Thoracic aorta (tissue), 2 donors: ENCODE results near the gene PPP1R1B. TPM values are rescaled to one million over a fixed set of nuclear protein-coding genes. Genes with fewer than 3 reads are reported as not detected.

Experiments
- ATAC-seq: fragments of 150-250 bp; one replicate; pipeline ENCODE4 v1.8.0; 2017; ENCODE audit warnings: low read depth; ENCODE audit not compliant: insufficient number of reproducible peaks, low FRiP score
- DNase-seq: peaks from one replicate; pipeline ENCODE4 v3.0.0-alpha.2; 2020; ENCODE audit warnings: low spot score
- H3K27ac ChIP-seq, 2 donors: fragments of 200-600 bp; sonication (generic); 1 replicate in 1 of 2; 2 replicates in 1 of 2; pipeline ENCODE4 v1.5.1; 2016; ENCODE audit warnings: mild to moderate bottlenecking in 2 of 2, moderate library complexity in 2 of 2
- H3K27me3 ChIP-seq: fragments of 200-600 bp; sonication (generic); replicated peaks from 2 replicates; pipeline ENCODE4 v1.6.0; 2016; ENCODE audit warnings: mild to moderate bottlenecking; ENCODE audit not compliant: insufficient read depth
- H3K36me3 ChIP-seq: fragments of 200-600 bp; sonication (generic); one replicate; pipeline ENCODE4 v1.5.1; 2016
- H3K4me1 ChIP-seq, 2 donors: fragments of 200-600 bp; sonication (generic); 1 replicate in 1 of 2; 2 replicates in 1 of 2; pipeline versions ENCODE4 v1.5.1 to v1.6.0; 2016; ENCODE audit warnings: low read depth in 2 of 2, mild to moderate bottlenecking in 1 of 2; ENCODE audit not compliant: control insufficient read depth in 1 of 2
- H3K4me3 ChIP-seq: fragments of 200-600 bp; sonication (generic); 2 replicates; pipeline ENCODE4 v1.5.1; 2016; ENCODE audit warnings: mild to moderate bottlenecking
- H3K9me3 ChIP-seq: fragments of 200-600 bp; sonication (generic); 2 replicates; pipeline ENCODE4 v1.5.1; 2016
- total RNA-seq, 2 donors: library from RNA; depleted of rRNA; stranded (reverse); fragments of >200 nt; gene quantifications; one replicate each; pipeline versions ENCODE4 v1.1.0 to v1.2.3, GENCODE V29; 2016
- TF ChIP-seq, protein P1 (sequence below): fragments of 200-600 bp; sonication (generic); IDR thresholded peaks from one replicate; pipeline ENCODE4 v1.5.1; 2019; ENCODE audit warnings: antibody characterized with exemption

PPP1R1B gene
- total RNA-seq, 2 donors from 2014 or later = 0.27 to 2.1 TPM

DNA sequence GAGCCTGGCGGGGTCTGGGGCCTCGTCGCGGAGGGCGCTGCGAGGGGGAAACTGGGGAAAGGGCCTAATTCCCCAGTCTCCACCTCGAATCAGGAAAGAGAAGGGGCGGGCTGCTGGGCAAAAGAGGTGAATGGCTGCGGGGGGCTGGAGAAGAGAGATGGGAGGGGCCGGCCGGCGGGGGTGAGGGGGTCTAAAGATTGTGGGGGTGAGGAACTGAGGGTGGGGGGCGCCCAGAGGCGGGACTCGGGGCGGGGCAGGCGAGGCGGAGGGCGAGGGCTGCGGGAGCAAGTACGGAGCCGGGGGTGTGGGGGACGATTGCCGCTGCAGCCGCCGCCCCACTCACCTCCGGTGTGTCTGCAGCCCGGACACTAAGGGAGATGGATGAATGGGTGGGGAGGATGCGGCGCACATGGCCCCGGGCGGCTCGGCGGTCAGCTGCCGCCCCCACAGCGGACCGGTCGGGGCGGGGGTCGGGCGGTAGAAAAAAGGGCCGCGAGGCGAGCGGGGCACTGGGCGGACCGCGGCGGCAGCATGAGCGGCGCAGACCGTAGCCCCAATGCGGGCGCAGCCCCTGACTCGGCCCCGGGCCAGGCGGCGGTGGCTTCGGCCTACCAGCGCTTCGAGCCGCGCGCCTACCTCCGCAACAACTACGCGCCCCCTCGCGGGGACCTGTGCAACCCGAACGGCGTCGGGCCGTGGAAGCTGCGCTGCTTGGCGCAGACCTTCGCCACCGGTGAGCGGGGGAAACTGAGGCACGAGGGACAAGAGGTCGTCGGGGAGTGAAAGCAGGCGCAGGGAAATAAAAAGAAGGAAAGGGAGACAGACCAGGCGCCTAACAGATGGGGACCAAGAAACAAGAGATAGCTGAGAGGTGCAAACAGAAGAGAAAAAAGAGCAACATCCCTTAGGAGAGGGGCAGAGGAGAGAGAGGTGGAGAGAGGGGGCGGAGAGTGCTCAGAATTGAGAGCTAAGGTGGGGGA lies 41.5 kb downstream of the PPP1R1B start, which contains the start of gene PNMT:
Gene PNMT, plus strand, starts transcription at position 509 of the 980 bp plus-strand sequence. Its CDS starts 23 bp downstream, at position 532.
- no peaks in the 10 kb centered on the region for H3K27me3 ChIP-seq
- H3K27ac ChIP-seq = peak within 1 kb of the TSS; percentile 59 to 77
- TF ChIP-seq, protein P1, sequence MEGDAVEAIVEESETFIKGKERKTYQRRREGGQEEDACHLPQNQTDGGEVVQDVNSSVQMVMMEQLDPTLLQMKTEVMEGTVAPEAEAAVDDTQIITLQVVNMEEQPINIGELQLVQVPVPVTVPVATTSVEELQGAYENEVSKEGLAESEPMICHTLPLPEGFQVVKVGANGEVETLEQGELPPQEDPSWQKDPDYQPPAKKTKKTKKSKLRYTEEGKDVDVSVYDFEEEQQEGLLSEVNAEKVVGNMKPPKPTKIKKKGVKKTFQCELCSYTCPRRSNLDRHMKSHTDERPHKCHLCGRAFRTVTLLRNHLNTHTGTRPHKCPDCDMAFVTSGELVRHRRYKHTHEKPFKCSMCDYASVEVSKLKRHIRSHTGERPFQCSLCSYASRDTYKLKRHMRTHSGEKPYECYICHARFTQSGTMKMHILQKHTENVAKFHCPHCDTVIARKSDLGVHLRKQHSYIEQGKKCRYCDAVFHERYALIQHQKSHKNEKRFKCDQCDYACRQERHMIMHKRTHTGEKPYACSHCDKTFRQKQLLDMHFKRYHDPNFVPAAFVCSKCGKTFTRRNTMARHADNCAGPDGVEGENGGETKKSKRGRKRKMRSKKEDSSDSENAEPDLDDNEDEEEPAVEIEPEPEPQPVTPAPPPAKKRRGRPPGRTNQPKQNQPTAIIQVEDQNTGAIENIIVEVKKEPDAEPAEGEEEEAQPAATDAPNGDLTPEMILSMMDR = peak; percentile 69
- peaks cover 22 to 69% of the 10 kb centered on the region in 2 donors for H3K4me1 ChIP-seq
- no peaks in the 10 kb centered on the region for H3K36me3 ChIP-seq
- no peak for ATAC-seq
- no peak for DNase-seq
- no peaks in the 10 kb centered on the region for H3K9me3 ChIP-seq
- H3K4me3 ChIP-seq = peak within 1 kb of the TSS; percentile 69

DNA sequence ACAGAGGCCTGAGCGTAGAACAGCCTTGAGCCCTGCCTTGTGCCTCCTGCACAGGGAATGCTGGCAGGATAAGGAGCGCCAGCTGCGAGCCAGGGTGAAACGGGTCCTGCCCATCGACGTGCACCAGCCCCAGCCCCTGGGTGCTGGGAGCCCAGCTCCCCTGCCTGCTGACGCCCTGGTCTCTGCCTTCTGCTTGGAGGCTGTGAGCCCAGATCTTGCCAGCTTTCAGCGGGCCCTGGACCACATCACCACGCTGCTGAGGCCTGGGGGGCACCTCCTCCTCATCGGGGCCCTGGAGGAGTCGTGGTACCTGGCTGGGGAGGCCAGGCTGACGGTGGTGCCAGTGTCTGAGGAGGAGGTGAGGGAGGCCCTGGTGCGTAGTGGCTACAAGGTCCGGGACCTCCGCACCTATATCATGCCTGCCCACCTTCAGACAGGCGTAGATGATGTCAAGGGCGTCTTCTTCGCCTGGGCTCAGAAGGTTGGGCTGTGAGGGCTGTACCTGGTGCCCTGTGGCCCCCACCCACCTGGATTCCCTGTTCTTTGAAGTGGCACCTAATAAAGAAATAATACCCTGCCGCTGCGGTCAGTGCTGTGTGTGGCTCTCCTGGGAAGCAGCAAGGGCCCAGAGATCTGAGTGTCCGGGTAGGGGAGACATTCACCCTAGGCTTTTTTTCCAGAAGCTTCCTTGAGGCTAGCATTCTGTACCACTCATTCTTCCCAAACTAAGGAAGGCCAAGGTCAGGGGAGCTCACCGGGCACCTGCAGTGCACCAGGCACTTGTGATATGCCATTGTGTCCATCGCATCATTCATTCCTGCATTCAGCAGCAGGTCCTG lies 43.4 kb downstream of the PPP1R1B start:
- no peak overlapping the region for H3K4me3 ChIP-seq
- H3K27ac ChIP-seq = no peak overlapping the region
- H3K9me3 ChIP-seq = no peaks in the 10 kb centered on the region
- H3K27me3 ChIP-seq = no peaks in the 10 kb centered on the region
- DNase-seq = no peak
- no peak for ATAC-seq
- H3K4me1 ChIP-seq = peaks cover 22 to 61% of the 10 kb centered on the region in 2 donors
- TF ChIP-seq, protein P1 = no peak
- H3K36me3 ChIP-seq = no peaks in the 10 kb centered on the region

DNA sequence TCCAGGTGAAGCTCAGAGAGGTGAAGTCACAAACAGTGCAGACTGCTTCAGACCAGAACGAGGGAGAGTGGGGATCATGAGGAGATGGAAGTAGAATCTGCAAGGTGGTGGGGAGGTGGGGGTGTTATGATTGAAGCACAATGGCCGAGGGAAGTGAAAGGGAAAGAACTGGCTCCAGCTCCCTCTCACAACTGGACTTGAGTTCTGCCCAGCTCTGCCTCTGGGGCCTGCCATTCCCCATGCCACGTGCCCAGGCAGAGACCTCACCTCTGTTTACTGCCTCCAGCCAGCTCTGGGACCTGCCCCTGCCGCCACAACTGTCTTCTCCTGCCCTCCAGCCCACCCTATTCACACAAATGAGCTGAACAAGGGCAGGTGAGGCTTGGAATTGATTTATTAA lies 44.0 kb downstream of the PPP1R1B start:
- Histone ChIP-seq H3K36me3 (no peaks in the 10 kb centered on the region), H3K9me3 (no peaks in the 10 kb centered on the region), H3K4me3 (no peak overlapping the region), H3K27ac (no peak overlapping the region), H3K4me1 (peaks cover 23 to 61% of the 10 kb centered on the region in 2 donors), H3K27me3 (no peaks in the 10 kb centered on the region)
- TF ChIP-seq, protein P1 = no peak
- ATAC-seq (no peak), DNase-seq (no peak)

DNA sequence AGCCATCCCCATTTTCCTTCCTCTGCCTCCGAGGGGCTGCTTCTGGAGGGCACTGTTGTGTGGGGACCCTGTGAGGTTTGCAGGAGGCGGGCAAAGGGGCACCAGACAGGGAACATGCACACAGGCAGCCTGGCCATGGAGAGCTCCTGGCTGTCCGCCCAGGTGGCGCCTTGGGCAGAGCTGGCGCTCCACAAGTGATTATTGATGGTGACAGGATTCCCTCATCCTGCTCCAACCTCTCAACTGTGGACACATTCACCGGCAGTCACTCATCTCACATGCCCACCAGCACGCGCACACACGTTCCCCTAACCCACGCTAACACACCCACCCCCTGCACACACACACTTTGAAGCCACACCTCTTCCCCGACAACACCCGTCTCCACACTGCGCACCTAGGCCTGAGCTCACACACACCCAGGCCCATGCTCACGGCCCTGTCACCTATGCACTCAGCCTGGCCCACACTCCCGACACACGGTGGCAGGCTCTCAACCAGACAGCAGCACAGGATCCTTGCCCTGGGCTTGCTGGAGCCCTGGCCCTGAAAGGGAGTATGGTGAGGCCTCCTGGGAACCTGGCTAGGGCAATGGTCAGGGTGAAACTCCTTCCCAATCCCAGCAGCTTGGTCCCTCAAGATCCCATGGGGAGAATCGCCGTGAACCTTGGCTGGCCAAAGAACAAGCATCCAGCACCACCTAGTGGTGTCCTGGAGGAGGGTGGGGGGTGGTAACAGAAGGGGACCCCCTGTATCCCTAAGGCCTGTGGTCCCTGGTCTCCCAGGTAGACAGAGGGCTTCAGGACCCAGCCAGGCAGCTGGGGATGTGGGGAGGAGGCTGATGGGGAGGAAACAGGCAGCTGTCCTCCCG lies 45.1 kb downstream of the PPP1R1B start:
- DNase-seq = no peak
- no peak overlapping the region for H3K27ac ChIP-seq

More for the DNA sequence above, 45.1 kb downstream of the PPP1R1B start:
- no peaks in the 10 kb centered on the region for H3K9me3 ChIP-seq
- peaks cover 32 to 61% of the 10 kb centered on the region in 2 donors for H3K4me1 ChIP-seq
- no peak for ATAC-seq
- no peak overlapping the region for H3K4me3 ChIP-seq
- H3K27me3 ChIP-seq = no peaks in the 10 kb centered on the region
- TF ChIP-seq, protein P1 = peak; percentile 59
- H3K36me3 ChIP-seq = no peaks in the 10 kb centered on the region
